Neural progenitor cell (in vitro differentiated cells): ENCODE data around the gene MAP2K2.
"Not testable (repeated sequence)": the region's sequence is repeated elsewhere in the genome, so short reads cannot be mapped to it uniquely, and the experiment has no call there.

ENCODE experiments used
- CTCF ChIP-seq: fragments of 200-600 bp; sonication (generic); IDR thresholded peaks from 2 replicates; pipeline ENCODE4 v1.5.1; 2017; ENCODE audit warnings: antibody characterized with exemption, mild to moderate bottlenecking
- EZH2 ChIP-seq: fragments of 200-600 bp; sonication (generic); IDR thresholded peaks from 2 replicates; pipeline ENCODE4 v1.6.1; 2017; ENCODE audit warnings: antibody characterized with exemption, mild to moderate bottlenecking, moderate library complexity
- EZH2phosphoT487 ChIP-seq: fragments of 200-600 bp; sonication (generic); IDR thresholded peaks from 2 replicates; pipeline ENCODE4 v1.6.1; 2017; ENCODE audit warnings: antibody characterized with exemption

GRCh38 chr19:4135386-4135785, 11.5 kb upstream of the MAP2K2 start:
- TF ChIP-seq CTCF, EZH2phosphoT487, EZH2: not testable (repeated sequence)
